GM21360 (cell line): ENCODE data around the gene BIN1.

Experiments
- ATAC-seq: cut with Tn5 transposase; IDR thresholded peaks from one replicate; pipeline ENCODE4 v1.9.1; 2021; ENCODE audit warnings: mild to moderate bottlenecking, moderate library complexity; ENCODE audit not compliant: unreplicated experiment

BIN1 gene

GRCh38 chr2:127063701-127064590, 43.0 kb downstream of the BIN1 start:
- no peak for ATAC-seq

- ATAC-seq, result no peak
Measured at GRCh38 chr2:127061375-127062273, 45.3 kb downstream of the BIN1 start.

GRCh38 chr2:127060264-127060945, 46.5 kb downstream of the BIN1 start:
- ATAC-seq, result no peak

- ATAC-seq, result no peak
Measured at GRCh38 chr2:127059559-127059958, 47.4 kb downstream of the BIN1 start.

- no peak for ATAC-seq
Measured at GRCh38 chr2:127058954-127059252, 48.1 kb downstream of the BIN1 start.

GRCh38 chr2:127058246-127058953, 48.6 kb downstream of the BIN1 start:
- no peak for ATAC-seq

GRCh38 chr2:127057371-127058245, 49.3 kb downstream of the BIN1 start:
- no peak for ATAC-seq

GRCh38 chr2:127056631-127057370, 50.2 kb downstream of the BIN1 start:
- no peak for ATAC-seq

- ATAC-seq, result no peak
Measured at GRCh38 chr2:127056086-127056485, 50.9 kb downstream of the BIN1 start.

GRCh38 chr2:127055786-127056076, 51.2 kb downstream of the BIN1 start:
- no peak for ATAC-seq

GRCh38 chr2:127054996-127055785, 51.8 kb downstream of the BIN1 start:
- ATAC-seq, result no peak

- no peak for ATAC-seq
Measured at GRCh38 chr2:127054604-127054930, 52.4 kb downstream of the BIN1 start.

- no peak for ATAC-seq
Measured at GRCh38 chr2:127053731-127054603, 53.0 kb downstream of the BIN1 start.

- no peak for ATAC-seq
Measured at GRCh38 chr2:127052771-127053691, 53.9 kb downstream of the BIN1 start.

GRCh38 chr2:127052057-127052770, 54.7 kb downstream of the BIN1 start:
- no peak for ATAC-seq
